ENCODE measurements around the gene BHLHA15. TPM values are rescaled to one million over a fixed set of nuclear protein-coding genes. Genes with fewer than 3 reads are reported as not detected.

The BHLHA15 gene
- total RNA-seq, 1 donor from 2014 or later, result not detected

DNA sequence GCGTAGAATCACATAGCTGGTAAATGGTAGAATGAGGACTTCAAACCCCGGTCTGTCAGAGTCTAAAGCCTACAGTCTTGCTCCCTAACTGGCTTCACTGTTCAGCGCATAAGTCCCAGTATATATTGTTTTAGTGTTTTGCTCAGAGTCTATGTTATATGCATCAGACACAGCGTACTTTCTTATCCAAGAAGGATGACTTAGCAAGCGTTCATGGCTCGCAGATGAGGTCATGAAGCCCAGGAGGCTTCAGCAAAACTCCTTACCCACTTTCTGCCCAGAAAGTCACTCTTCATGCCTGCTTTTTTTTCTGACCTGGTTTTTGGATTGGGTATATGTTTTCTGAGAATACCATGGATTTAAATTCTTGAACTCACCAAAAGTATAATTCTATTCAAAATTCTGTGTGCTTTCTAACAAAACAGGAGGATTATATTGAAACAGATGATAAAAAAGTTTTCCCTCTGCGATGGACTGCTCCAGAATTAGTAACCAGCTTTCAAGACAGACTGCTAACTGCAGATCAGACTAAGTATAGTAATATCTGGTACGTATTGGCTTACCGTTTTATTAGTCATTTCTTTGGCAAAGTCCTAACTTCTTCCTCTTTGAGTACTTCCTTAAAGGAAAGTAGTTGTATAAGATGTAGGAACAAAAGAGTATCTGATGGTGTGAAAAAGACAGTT is 24.6 kb upstream of the BHLHA15 start:
- peak; percentile 8 for DNase-seq (ENCODE audit: low read depth)

DNA sequence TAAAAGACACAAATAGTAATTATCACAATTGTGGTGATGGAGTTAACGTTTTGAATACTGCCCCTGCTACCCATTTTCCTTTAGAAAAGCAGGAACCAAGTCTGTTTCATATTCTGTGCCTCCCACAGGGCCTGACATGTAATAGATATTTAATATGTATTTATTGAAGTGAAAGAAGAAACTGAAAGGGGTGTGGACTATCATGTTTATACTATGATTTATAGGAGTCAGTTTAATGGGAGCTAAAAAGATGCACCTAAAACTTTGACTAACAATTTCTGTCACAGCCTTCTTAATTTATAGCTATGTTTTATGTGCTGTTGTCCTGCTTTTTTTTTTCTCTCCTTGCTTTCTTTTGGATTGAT is 24.1 kb upstream of the BHLHA15 start:
- no peak for DNase-seq (ENCODE audit: low read depth)

DNA sequence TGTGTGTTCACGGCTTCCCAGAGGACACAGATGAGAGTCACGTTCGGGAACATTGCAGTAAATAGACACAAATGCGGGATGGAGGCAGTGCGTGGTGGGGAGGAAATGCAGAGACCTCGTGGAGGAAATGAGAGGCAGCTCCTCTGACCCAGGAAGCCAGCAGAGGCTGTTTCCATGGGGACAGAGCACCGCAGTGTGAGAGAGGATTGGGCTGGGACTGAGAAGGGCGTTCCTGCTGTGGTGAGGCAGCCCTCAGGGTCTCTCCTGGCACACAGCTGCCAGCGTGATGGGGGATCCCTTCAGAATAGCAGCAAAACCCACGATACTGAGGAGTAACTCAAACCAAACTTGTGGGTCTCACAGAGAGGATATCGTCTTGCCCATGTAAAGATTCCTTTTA is 21.7 kb upstream of the BHLHA15 start:
- no peak for DNase-seq (ENCODE audit: low read depth)

DNA sequence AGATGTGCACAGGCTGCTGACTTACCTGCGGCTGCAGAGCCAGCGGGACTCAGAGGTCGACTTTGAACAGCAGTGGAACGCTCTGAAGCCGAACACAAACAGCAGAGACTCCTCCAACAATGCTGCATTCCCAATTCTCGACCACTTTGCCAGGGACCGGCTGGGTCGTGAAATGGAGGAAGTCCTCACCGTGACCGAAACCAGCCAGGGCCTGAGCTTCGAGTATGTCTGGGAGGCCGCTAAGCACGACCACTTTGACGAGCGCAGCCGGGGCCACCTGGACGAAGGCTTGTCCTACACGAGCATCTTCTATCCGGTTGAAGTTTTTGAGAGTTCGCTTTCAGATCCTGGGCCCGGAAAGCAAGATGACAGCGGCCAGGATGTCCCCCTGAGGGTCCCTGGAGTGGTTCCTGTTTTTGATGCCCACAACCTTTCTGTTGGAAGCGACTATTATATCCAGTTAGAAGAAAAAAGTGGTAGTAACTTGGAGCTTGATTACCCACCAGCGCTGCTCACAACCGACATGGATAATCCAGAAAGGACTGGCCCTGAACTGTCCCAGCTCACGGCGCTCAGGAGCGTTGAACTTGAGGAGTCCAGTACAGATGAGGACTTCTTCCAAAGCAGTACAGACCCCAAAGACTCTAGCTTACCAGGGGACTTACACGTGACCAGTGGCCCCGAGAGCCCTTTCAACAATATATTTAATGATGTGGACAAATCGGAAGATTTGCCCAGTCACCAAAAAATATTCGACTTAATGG is 19.4 kb upstream of the BHLHA15 start:
- no peak for DNase-seq (ENCODE audit: low read depth)

DNA sequence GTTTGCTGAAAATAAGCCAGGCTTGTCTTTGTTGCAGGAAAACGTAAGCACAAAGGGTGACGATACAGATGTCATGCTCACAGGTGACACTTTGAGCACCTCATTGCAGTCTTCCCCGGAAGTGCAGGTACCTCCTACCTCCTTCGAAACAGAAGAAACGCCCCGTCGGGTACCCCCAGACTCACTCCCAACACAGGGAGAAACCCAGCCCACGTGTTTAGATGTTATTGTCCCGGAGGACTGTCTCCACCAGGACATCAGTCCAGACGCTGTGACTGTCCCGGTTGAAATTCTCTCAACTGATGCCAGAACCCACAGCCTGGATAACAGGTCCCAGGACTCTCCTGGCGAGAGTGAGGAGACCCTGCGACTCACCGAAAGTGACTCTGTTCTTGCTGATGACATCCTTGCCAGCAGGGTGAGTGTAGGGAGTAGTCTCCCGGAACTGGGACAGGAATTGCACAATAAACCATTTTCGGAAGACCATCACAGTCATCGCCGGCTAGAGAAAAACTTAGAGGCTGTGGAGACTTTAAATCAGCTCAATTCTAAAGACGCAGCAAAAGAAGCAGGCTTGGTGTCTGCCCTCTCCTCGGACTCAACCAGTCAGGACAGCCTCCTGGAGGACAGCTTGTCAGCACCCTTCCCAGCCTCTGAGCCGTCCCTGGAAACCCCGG is 18.3 kb upstream of the BHLHA15 start:
- DNase-seq (ENCODE audit: low read depth), result no peak

DNA sequence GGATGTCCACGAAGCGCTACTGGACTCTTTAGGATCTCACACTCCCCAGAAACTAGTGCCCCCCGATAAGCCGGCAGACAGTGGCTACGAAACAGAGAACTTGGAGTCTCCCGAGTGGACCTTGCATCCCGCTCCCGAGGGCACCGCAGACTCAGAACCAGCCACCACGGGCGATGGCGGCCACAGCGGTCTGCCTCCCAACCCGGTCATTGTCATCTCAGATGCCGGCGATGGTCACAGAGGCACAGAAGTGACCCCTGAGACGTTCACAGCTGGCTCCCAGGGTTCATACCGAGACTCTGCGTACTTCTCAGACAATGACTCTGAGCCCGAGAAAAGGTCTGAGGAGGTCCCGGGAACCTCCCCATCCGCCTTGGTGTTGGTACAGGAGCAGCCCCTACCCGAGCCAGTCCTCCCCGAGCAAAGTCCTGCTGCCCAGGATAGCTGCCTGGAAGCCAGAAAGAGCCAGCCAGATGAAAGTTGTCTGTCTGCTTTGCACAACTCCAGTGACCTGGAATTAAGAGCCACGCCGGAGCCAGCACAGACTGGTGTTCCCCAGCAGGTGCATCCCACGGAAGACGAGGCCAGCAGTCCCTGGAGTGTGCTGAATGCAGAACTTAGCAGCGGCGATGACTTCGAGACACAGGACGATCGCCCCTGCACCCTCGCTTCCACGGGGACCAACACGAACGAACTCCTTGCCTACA is 17.6 kb upstream of the BHLHA15 start:
- DNase-seq (ENCODE audit: low read depth), result no peak

DNA sequence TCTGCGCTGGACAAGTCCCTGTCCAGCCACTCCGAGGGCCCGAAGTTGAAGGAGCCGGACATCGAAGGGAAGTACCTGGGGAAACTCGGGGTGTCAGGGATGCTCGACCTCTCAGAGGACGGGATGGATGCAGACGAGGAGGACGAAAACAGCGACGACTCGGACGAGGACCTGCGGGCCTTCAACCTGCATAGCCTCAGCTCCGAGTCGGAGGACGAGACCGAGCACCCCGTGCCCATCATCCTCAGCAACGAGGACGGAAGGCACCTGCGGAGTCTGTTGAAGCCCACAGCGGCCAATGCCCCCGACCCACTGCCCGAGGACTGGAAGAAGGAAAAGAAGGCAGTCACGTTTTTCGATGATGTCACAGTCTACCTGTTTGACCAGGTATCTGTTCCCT is 17.1 kb upstream of the BHLHA15 start:
- DNase-seq (ENCODE audit: low read depth), result no peak

DNA sequence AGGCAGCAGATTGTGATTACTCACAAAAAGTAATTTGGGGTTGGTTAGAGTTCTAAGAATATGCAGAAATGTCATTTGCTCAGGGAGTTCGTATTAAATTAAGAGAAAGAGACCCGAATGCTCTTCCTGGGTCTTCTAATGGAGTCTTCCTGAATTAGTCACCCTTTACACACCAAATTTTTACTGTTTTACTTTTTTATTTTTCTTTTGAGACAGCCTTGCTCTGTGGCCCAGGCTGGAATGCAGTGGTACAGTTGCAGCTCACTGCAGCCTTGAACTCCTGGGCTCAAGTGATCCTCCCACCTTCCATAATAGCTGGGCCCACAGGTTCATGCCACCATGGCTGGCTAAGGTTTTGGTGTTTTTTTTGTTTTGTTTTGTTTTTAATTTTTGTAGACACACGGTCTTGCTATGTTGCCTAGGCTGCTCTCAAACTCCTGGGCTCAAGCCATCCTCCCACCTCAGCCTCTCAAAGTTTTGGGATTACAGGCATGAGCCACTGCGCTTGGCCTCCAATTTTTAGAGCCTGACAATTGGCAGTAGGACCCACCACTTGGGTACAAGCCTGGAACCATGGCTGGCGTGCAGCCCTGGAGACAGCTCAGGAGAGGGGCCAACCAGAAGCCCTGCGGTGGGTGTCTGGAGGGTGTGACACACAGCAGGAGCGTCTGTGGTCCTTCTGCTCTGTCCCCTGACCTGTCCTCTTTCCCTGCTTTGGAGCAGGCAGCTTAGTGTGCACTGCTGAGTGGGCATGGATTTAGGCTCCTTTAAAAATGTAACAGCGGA is 16.4 kb upstream of the BHLHA15 start:
- no peak for DNase-seq (ENCODE audit: low read depth)

DNA sequence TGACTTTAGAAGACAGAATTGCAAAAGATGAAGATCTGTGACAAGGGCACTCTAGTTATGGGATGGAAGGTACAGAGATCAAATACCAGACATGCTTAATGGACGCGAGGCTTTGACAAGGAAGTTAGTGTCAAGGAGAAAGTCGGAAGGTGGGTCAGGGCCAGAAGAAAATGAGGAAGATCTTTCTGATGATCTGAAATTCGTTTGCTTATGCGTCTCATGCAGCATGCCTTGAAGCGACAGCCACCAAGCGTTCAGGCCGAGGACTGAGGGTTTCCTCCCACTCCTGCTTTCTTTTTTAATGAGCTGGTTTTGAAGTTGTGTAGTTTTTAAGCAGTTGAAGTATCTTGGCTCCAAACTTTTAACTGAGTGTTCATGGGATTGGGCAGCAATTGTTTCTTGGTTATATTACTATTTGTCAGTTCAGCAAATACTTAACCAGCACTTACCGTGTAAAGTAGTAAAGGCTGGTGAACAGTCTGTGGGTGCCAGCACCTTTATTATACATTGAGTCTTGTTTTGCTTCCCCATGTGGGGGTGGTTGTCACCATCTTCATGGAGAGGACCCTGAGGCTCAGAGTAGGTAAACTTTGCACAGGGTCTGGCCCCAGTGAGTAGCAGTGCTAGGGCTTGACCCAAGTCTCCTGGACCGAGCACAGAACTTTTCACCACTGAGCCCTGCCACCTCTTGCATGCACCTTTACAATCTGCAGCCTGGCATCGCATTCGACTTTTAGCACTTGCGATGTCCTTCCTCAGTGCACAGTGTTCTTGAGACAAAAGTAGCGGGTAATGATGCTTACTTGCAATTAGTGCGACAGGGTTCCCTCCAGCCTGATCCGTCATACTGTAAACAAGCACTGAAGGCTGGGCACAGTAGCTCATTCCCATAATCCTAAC is 14.3 kb upstream of the BHLHA15 start:
- DNase-seq (ENCODE audit: low read depth), result no peak

DNA sequence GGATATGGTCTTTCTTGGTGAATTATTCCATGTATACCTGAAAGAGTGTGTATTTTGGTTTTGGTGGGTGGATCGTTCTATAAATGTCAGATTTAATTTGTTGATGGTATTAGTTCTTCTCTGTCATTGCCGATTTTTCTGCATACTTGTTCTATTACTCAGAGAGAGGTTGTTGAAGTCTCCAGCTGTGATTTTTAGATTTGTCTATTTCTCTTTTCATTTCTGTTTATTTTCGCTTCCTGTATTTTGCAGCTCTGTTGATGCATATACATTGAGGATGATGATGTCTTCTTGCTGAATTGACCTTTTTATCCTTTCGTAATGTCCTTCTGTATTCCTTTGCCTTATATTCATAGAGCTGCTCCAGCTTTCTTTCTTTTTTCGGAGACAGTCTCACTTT is 12.1 kb upstream of the BHLHA15 start:
- no peak for DNase-seq (ENCODE audit: low read depth)

DNA sequence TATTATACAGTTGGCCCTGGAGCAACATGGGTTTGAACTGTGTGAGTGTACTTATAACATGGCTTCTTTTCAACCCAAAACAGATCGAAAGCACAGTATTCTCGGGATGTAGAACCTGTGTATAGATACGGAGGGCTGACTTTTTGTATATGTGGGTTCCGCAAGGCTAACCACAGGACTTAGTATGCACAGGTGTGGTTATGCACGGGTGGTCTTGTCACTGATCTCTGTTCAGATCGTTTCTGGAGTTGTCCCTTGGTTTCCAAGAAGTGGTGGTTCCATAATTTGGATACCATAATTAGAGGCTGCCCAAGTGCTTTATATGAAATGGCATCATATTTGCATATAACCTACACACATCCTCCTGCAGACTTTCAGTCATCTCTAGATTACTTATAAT is 10.9 kb upstream of the BHLHA15 start:
- DNase-seq (ENCODE audit: low read depth), result no peak

DNA sequence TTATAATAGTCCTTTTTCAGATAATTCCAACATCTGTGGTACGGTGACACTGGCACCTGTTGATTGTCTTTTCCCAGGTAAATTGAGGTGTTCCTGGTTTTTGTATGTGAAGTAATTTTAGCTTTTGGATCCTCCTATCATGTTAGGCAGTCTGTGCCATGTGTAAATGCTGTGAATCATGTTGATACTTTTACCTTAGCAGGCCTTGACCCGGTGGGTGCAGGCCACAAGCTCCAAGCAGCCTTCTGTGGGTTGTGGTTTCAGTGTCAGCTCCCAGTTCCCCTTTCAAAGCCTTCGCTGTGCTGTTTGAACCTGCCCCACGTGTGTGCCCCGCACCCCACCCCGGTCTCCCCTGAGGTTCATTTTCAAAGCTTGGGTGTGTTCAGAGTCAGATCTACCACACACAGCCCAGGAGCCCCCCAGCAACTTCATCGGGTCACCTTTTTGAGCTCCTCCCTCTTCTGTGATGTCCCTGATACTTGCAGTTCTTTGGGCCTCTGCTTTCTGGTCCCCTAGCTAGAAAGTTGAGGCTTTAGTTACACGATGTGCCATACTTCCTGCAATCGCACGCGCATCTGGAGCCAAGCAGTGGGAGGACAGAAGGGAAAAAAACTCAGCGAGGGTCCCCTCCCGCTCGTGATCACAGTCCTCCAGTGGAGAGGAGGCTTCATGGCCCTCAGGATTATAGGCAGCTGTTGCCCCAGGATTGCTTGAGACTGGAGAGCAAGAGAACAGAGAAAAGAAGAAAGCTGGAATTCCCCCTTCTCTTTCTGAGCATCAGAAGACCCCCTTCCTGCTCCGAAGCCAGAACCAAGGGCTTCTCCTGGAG is 8.7 kb upstream of the BHLHA15 start:
- DNase-seq (ENCODE audit: low read depth), result peak; percentile 74

DNA sequence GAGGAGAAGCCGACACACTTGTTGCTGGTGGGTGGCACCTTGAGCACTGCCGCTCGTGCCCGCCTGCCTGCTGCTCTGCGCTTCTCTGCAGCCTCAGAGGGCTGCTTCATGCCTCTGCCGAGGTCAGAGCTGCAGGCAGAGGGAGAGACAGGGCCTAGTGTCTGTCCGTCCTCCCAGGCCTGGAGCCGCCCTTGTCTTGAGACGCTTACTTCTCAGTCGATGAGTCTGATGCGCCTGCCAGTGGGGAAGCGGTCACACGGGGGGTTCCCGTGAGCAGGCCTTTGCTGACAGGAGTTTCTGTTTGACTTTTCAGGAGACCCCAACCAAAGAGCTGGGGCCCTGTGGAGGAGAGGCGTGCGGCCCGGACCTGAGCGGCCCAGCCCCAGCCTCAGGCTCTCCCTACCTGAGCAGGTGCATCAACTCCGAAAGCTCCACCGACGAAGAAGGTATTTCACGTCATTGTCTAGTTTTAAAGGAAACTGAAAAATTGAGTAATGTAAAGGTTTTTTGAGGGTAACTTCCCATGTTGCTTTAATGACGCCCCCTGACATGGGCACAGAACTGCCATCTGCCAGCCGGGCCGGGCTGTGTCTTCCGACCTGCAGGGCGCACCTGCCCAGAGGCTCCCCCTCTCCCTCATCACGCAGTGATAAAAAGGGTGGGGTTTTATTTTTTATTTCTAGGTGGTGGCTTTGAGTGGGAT is 7.8 kb upstream of the BHLHA15 start:
- DNase-seq (ENCODE audit: low read depth), result no peak

DNA sequence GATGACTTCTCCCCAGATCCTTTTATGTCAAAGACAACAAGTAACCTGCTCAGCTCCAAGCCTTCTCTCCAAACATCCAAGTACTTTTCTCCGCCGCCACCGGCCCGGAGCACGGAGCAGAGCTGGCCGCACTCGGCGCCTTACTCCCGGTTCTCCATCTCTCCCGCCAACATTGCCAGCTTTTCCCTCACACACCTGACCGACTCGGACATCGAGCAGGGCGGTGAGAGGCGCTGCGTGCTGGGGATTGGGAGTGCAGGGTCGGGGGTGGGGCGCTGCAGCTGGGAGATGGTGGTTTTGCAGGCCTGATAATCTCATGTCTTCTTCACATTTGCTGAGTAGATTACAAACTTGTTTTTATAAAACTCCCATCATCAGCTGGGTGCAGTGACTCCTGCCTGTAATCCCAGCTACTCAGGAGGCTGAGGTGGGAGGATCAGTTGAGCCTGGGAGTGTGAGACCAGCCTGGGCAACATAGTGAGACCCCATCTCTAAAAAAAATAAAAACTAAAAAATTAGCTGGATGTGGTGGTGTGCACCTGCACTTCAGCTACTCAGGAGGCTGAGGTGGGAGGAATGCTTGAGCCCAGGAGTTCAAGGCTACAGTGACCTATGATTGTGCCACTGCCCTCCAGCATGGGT is 7.2 kb upstream of the BHLHA15 start:
- no peak for DNase-seq (ENCODE audit: low read depth)

DNA sequence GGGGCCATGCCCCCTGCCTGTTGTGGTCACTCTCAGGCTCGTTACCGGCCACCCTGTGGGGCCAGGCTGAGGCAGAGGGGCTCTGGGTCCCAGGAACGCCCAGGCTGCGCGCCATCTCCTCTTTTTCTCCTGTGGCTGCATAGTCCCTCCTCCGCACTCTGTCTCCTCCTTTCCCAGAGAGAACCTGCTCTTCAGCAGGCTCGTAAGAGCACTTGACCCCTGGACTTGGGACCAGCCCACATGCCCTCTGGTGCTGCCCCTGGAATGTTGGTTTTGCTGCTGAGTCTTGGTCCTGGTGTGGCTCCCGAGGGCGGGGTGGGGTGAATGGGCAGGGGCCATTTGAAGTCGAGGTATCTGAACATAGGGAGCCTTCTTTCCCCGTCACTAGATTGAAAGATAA is 6.6 kb upstream of the BHLHA15 start:
- DNase-seq (ENCODE audit: low read depth), result no peak

DNA sequence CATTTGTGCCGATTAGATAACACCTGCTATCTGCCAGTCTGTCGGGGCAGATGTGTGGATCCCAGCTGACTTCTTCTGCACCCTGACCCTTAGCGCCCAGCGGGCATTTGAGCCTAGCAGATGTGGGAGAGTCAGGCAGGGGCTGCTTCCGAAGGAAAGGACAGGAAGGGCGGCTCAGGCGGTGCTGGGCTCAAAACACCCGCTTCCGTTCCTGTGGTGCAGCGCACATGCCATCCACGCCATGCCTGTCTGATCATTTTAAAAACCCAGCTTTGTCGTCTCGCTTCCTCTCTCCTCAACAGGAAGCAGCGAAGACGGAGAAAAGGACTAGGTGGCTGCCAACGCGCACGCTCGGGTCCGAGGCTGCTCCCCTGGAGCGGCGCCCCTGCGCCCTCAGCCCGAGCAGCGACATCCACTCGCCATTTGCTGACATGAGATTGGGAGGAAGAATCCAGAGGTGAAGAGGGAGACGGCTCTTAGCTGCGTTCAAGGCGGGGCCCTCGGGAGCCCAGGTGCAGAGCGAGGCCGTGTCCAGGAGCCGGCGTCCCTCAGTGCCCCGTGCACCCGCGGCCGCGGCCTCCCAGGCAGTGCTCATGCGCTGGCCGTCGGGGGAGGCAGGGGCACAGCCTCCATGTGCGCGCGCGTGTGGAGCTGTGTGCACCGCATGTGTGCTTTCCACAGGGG is 5.9 kb upstream of the BHLHA15 start:
- no peak for DNase-seq (ENCODE audit: low read depth)
